GM12878 (cell line): Measurements from ENCODE around the gene DKKL1. TPM values are rescaled to one million over a fixed set of nuclear protein-coding genes. Genes with fewer than 3 reads are reported as not detected.

Source experiments
- ATAC-seq: fragments of 200-7000 bp; cut with Tn5 transposase; 3 replicates; pipeline ENCODE4 v1.9.1; 2020; ENCODE audit warnings: mild to moderate bottlenecking, moderate library complexity
- BruUV-seq: library from RNA; stranded (reverse); fragments of 400-500 nt; replicated peaks from 2 replicates; lab custom pipeline; 2021; lab: Mats Ljungman, UMichigan
- CTCF ChIA-PET: fragments of 300-600 bp; sonication (Branson Sonifier 250); formaldehyde crosslinking; extraction: SDS; loops from one replicate; lab custom pipeline; 2021; ENCODE audit warnings: inconsistent platforms; lab: Yijun Ruan, JAX
- POLR2A ChIA-PET: fragments of 350-600 bp; formaldehyde crosslinking; extraction: SDS; loops from one replicate; lab custom pipeline; 2021; ENCODE audit warnings: inconsistent platforms; lab: Charles Lee
- RAD21 ChIA-PET: fragments of 300-600 bp; sonication (Branson Sonifier 250); formaldehyde crosslinking; loops from one replicate; lab custom pipeline; 2023; ENCODE audit warnings: antibody characterized with exemption; ENCODE audit not compliant: unreplicated experiment; lab: Charles Lee
- SMC1A ChIA-PET: fragments of 300-600 bp; sonication (Branson Sonifier 250); formaldehyde crosslinking; loops from one replicate; lab custom pipeline; 2023; ENCODE audit not compliant: unreplicated experiment, uncharacterized antibody; lab: Charles Lee
- DNase-seq: peaks from one replicate; pipeline ENCODE4 v3.0.0-alpha.2; 2011; ENCODE audit warnings: low read depth, low spot score
- FAIRE-seq: peaks from 3 replicates; lab custom pipeline; 2011; peaks lifted over from hg19 to GRCh38; lab: Jason Lieb, UNC
- H2AFZ ChIP-seq: 2 replicates; pipeline ENCODE4 v1.6.0; 2011; ENCODE audit warnings: low read depth, low read length, control low read depth; ENCODE audit not compliant: control insufficient read depth
- H3K27ac ChIP-seq: 2 replicates; pipeline ENCODE4 v1.5.1; 2011; ENCODE audit warnings: control low read depth; ENCODE audit not compliant: control insufficient read depth, insufficient read depth
- H3K27me3 ChIP-seq, 2 experiments: replicated peaks in 1 of 2; 2 replicates each; pipeline versions ENCODE4 v1.6.0 to v1.6.1; 2011; ENCODE audit warnings: low read length in 1 of 2; ENCODE audit not compliant: control insufficient read depth in 2 of 2, insufficient read depth in 2 of 2
- H3K36me3 ChIP-seq, 2 experiments: 2 replicates each; pipeline ENCODE4 v1.5.1; 2011; ENCODE audit warnings: low read length in 1 of 2; ENCODE audit not compliant: control insufficient read depth in 2 of 2, insufficient read depth in 2 of 2
- H3K4me1 ChIP-seq: 2 replicates; pipeline ENCODE4 v1.6.1; 2011; ENCODE audit warnings: mild to moderate bottlenecking, low read length, moderate library complexity, mixed read lengths; ENCODE audit not compliant: control insufficient read depth, insufficient read depth
- H3K4me2 ChIP-seq: 2 replicates; pipeline ENCODE4 v1.6.0; 2011; ENCODE audit warnings: control low read depth; ENCODE audit not compliant: control insufficient read depth, insufficient read depth
- H3K4me3 ChIP-seq: fragments of 200-600 bp; sonication (generic); 2 replicates; pipeline ENCODE4 v1.5.1; 2016
- H3K79me2 ChIP-seq: 2 replicates; pipeline ENCODE4 v1.6.0; 2011; ENCODE audit warnings: low read length; ENCODE audit not compliant: control insufficient read depth, insufficient read depth
- H3K9ac ChIP-seq: 2 replicates; pipeline ENCODE4 v1.8.0; 2011; ENCODE audit warnings: low read length, control low read depth, mixed read lengths; ENCODE audit not compliant: control insufficient read depth, insufficient read depth
- H3K9me3 ChIP-seq: replicated peaks from 3 replicates; pipeline ENCODE4 v1.5.1; 2011; ENCODE audit warnings: mild to moderate bottlenecking, low read length; ENCODE audit not compliant: control insufficient read depth, insufficient read depth
- H4K20me1 ChIP-seq: 2 replicates; pipeline ENCODE4 v1.6.0; 2011; ENCODE audit not compliant: control insufficient read depth, insufficient read depth
- POLR2A ChIP-seq: IDR thresholded peaks from 2 replicates; pipeline ENCODE4 v1.6.1; 2011; ENCODE audit warnings: low read depth, mild to moderate bottlenecking, low read length
- ZNF217 ChIP-seq: fragments of 450-650 bp; IDR thresholded peaks from 2 replicates; pipeline ENCODE4 v1.6.1; 2017; ENCODE audit warnings: antibody characterized with exemption, mild to moderate bottlenecking
- ZNF274 ChIP-seq: IDR thresholded peaks from one replicate; pipeline ENCODE4 v1.8.0; 2011; ENCODE audit not compliant: insufficient read length, insufficient read depth
- WGBS: methylation state at CpG from one replicate; pipeline ENCODE4 v1.1.6; 2016; ENCODE audit warnings: low lambda C conversion rate; ENCODE audit not compliant: insufficient replicate concordance, insufficient coverage; ENCODE audit errors: missing lambda C conversion rate; 5-methylcytosine and 5-hydroxymethylcytosine counted together
- in situ Hi-C: fragments of 300-500 bp; cut with MboI; formaldehyde crosslinking; loops from 9 replicates; pipeline ENCODE4 v1.14.3; 2018; ENCODE audit warnings: mixed read lengths
- intact Hi-C: fragments of 100-400 bp; cut with micrococcal nuclease; formaldehyde crosslinking; loops from one replicate; pipeline ENCODE4 v1.14.2; 2022; ENCODE audit not compliant: unreplicated experiment
- polyA plus RNA-seq, 11 experiments: library from polyadenylated mRNA; depleted of rRNA in 4 of 11; unstranded in 6 of 11; stranded (reverse) in 5 of 11; fragments of >200 nt; fragmentation: Nextera tagmentation in 4 of 11; fragmentation: Illumina TruSeq in 1 of 11; extraction: Ambion mirVana in 4 of 11; extraction: Trizol in 1 of 11; gene quantifications; 1 replicate in 1 of 11; 2 replicates in 10 of 11; pipeline versions ENCODE4 v1.2.1 to v1.2.3, GENCODE V29; 2011 to 2016; ENCODE audit warnings: inconsistent platforms in 2 of 11, missing spikeins in 2 of 11, low read depth in 1 of 11
- total RNA-seq, 4 experiments: library from RNA; depleted of rRNA in 3 of 4; stranded (reverse); fragments of >200 nt in 3 of 4; fragmentation: Illumina TruSeq in 1 of 4; extraction: Trizol in 1 of 4; gene quantifications; 2 replicates each; pipeline versions ENCODE4 v1.2.1 to v1.2.3, GENCODE V29; 2013 to 2021
- TF ChIP-seq, protein P1 (sequence below): fragments of 450-650 bp; IDR thresholded peaks from 2 replicates; pipeline ENCODE4 v1.6.1; 2016; ENCODE audit warnings: mild to moderate bottlenecking

DKKL1 gene
- total and polyA plus RNA-seq, 10 of the 15 experiments (the other 5 are each of a cell fraction or from before 2014, with no cell fraction given): not detected

DNA sequence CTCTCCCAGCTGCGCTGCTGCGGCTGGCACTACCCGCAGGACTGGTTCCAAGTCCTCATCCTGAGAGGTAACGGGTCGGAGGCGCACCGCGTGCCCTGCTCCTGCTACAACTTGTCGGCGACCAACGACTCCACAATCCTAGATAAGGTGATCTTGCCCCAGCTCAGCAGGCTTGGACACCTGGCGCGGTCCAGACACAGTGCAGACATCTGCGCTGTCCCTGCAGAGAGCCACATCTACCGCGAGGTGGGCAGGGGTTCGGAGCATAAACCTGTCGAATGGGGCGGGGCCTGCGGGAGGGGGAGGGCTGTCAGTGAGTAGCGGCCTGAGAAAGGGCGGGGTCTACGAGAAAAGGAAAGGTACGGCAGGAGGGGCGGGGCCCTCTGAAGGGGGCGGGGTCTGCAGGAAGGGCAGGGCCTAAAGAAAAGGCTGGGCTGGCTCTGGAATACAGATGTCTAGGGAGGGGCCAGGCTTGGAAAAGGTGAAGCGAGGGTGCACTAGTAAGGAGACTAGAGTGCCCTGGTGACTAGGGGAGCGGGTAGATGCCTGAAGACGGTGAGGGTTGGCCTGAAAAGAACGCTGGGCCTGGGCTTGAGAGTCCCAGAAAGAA lies 24.9 kb upstream of the DKKL1 start:
- Histone ChIP-seq H4K20me1 (no peaks in the 10 kb centered on the region), H3K4me2 (peak overlapping the region; percentile 99), H3K9ac (no peak overlapping the region), H3K79me2 (peaks cover 40% of the 10 kb centered on the region), H3K4me3 (peak overlapping the region; percentile 20; the same call in 1 of the 2 replicates), H2AFZ (no peak overlapping the region), H3K36me3 (peaks cover 0 to 3% of the 10 kb centered on the region in 2 experiments; a peak in 1 of 4 replicates), H3K4me1 (peaks cover 40% of the 10 kb centered on the region), H3K9me3 (no peaks in the 10 kb centered on the region), H3K27ac (no peak overlapping the region), H3K27me3 (no peaks in the 10 kb centered on the region)
- ChIA-PET CTCF (interaction anchor here (0.6 to 2.6 kb wide), 3 partner anchors 8 to 90 kb away, joined by 3 to 15 read pairs (median 11); no protein-coding TSS in a partner anchor), SMC1A (interaction anchor here (0.5 to 1.4 kb wide), 2 partner anchors 23 to 44 kb away, joined by 3 read pairs; no protein-coding TSS in a partner anchor), RAD21 (interaction anchor here (1.9 to 2.8 kb wide), 2 partner anchors 12 to 65 kb away, joined by 5 to 15 read pairs; no protein-coding TSS in a partner anchor), POLR2A (interaction anchor here (0.7 to 3.0 kb wide), 3 partner anchors 9 to 15 kb away, joined by 3 to 44 read pairs (median 3); no protein-coding TSS in a partner anchor)
- in situ Hi-C loops: no loop called here
- BruUV-seq: no TSS peak
- no peak for FAIRE-seq
- WGBS: 88% methylated on average over 21 of the region's 30 CpGs
- intact Hi-C loops: no loop called here
- no peak for ATAC-seq
- DNase-seq: no peak
- TF ChIP-seq, protein P1, sequence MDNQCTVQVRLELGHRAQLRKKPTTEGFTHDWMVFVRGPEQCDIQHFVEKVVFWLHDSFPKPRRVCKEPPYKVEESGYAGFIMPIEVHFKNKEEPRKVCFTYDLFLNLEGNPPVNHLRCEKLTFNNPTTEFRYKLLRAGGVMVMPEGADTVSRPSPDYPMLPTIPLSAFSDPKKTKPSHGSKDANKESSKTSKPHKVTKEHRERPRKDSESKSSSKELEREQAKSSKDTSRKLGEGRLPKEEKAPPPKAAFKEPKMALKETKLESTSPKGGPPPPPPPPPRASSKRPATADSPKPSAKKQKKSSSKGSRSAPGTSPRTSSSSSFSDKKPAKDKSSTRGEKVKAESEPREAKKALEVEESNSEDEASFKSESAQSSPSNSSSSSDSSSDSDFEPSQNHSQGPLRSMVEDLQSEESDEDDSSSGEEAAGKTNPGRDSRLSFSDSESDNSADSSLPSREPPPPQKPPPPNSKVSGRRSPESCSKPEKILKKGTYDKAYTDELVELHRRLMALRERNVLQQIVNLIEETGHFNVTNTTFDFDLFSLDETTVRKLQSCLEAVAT: peak; percentile 21; the same call in 1 of the 2 replicates
- TF ChIP-seq ZNF274 (no peak), POLR2A (peak; percentile 7; the same call in 1 of the 2 replicates), ZNF217 (no peak)
